Epidermal melanocyte (primary cell): ENCODE results near the gene THBS4.

Source experiments
- DNase-seq: peaks from one replicate; pipeline ENCODE4 v3.0.0; 2011; ENCODE audit warnings: low spot score; ENCODE audit not compliant: insufficient read length

THBS4 gene

DNA sequence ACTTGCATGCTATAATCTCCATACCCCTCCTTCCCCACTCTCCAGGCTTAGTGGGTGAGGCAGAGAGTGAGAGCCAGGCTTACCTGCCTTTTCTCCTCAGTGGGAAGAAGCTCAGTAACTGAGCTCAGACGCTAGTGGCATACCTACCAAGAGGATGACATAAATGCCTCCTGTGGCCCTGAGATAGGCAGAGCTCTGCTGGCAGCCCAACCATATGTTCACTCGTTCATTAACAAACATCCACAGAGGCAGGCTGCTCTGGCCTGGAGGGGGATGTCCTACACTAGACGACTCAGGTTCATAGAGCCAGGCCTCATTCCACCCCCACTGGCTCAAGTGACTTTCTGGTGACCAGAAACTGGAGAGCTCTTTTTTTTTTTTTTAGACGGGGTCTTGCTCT is 81.3 kb downstream of the THBS4 start:
- DNase-seq = no peak

DNA sequence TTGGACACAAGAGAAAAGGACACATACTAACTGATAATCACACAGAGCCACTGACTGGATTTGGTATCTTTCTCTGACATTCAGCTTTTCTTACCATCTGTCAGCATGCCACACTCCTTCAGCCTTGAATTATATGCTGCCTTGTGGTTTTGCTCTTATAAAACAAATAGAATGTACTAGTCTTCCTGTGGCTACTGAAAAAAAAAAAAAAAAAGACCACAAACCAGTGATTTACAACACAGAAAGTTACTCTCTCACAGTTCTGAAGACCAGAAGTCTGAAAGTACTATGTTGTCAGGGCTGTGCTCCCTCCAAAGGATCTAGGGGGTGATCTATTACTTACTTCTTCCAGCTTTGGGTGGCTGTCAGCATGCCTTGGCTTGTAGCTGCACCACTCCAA is 82.3 kb downstream of the THBS4 start:
- DNase-seq = no peak

DNA sequence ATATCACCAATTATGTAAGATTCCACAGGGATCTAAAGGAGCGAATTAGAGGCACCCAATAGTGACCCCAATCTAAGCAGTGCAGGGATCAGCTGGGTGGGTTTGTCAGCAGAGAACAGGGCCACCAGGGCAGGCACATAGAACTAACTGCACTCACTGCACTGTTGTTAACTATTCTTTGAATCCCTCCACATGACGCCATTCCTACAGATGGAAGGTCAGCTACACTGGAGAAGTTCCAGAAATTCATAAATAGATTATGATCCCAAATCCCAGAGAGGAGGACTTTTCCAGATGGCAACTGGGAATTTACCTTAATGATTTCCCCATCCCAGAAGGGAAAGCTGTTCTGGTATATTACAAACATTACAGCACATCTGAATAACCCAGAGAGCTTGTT is 84.2 kb downstream of the THBS4 start:
- DNase-seq = no peak

DNA sequence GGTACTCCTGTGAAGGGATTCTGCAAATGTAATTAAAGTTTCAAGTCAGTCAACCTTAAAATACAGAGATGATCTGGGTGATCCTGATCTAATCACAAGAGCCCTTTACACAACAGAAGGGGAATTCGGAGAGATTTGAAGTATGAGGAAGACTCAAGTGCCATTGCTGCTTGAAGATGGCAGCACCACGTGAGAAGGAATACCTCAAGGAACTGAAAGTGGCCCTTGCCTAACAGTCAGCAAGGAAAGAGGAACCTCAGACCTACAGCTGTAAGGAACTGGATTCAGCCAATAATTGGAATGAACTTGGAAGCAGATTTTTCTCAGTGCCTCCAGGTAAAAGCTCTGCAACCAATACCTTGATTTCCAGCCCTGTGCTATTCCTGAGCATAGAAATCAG is 87.4 kb downstream of the THBS4 start:
- DNase-seq = no peak

DNA sequence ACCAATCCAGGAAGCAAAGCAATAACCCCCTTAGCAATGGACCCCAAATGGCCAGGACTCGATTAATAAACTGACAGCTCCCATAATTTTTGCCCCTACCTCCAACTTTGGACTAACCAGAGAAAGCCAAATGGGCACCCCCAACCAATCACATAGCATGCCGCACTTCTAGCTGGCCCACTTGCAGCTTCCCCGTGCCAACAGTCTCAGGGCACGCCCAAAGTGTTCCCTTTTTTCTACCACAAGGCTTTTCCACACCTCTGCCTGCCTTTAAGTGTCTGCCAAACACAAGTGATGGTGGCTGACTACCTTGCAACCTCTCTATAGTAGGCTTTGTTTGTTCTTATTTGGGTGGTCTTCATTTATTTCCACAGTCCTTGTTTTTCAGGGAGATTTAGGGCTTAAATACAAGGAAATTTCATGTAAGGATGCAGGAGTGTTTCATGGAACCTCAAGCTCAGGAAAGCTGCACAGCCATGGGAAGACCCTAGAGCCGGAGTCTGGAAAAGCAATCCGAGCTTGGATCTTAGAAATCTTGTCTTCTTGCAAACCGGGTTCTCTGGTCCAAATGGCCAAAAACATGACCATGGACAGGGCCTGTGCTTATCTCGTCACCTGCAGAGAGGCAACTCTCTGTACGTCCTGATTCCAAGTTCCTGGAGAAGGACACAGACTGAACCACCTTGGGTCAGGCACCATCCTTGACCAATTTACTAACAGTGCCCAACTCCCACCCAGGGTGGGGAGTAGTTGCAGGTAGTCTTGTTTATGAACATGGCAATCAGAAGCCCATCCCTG is 89.2 kb downstream of the THBS4 start:
- DNase-seq = no peak

DNA sequence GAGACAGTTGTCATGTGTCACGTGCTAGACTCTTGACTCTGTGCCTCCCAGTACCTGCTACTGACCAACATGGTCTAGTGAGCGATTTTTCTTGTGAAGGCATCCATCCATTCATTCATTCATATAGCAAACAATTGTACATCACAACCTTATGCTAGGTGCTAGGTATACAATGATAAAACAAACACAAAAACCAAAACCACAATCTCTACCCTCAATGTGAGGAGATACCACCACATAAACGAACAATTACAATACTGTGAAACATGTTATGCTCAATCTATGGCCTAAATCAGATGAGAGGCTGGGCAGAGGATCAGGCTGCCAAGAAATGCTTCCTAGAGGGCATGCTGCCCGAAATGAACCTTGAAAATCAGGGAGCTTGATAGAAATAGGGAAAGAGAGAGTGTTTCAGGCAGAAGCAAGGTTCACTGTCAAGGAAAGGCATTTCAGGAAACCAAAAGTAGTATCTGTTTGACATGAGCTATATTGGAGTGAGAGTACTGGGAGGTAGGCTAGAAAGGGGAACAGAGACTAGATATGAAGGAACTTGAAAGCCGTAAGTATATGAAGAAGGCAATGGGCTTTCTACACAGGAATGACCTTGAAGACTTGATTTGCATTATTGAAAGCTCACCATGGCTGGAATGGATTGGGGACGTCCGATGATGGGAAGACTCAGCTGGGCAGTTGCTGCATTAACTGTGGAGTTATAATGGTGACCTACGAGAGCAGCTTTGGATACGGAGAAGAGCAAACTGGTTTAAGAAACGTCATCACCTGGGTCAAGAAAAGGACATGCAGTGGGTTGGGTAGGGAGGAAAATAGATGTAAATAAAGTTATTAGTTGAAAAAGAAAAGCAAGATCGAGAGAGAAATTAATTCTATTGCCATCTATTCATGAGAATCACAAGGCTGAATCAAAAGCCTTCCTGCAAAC is 90.1 kb downstream of the THBS4 start:
- DNase-seq = no peak

DNA sequence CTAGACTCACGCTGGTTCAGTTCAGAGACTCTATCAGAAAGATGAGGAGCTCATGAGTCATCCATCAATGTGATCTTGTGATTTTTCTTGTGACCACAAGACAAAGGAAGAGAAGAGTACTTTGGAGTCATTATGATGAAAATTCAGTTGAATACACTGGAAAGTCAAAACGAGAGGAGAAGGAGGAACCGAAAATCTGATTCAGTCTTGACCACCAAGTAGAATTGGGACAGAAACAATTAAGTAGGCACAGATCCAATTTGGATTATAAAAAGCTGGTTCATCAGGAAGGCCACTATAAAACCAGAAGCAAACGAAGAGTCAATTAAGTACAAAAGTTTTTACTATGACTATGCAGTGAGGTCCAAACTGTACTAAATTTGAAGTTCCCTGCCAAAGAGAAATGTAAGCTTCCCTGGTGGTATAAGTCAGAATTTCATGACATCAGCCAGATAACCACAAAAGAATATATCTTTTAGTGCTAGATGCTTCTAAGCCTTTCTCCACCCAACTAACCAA is 90.9 kb downstream of the THBS4 start:
- DNase-seq = peak; percentile 33

DNA sequence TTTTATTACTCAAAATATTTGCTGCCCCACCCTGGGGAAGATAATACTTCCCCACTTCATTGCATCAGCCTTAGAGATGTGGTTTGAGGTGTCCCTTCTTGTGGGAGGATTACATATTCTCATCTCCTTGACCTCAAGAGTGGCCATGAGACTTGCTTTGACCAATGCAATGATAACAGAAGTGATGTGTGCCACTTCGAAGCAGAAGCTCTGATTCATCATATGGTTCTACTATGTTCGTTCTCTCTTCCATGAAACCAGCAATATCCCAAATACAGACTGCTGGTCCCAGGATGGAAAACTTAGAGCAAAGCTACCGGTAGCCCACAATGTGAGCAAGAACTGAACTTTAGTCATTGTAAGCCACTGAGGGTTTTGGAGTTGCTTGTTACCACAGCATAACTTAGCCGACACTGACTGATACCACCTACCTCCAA is 92.0 kb downstream of the THBS4 start:
- DNase-seq = no peak

DNA sequence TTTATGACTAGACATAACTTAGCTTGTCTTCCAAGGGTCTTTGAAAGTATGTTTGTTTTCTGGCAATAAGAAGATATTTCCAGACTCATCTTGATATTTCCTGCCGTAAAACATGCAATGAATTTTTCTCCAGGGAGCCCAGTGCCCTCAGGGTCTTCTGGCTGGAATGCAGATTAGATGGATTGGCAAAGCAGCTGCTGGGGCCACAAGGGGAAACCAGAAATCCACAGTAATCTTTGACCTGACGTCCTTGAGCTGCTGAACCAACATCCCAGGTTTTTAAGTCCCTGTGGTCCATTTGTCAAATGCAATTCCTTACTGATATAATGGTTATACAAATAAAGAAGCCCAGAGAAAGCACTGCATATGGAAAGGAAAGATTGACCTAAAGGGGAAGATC is 93.0 kb downstream of the THBS4 start:
- DNase-seq = no peak

DNA sequence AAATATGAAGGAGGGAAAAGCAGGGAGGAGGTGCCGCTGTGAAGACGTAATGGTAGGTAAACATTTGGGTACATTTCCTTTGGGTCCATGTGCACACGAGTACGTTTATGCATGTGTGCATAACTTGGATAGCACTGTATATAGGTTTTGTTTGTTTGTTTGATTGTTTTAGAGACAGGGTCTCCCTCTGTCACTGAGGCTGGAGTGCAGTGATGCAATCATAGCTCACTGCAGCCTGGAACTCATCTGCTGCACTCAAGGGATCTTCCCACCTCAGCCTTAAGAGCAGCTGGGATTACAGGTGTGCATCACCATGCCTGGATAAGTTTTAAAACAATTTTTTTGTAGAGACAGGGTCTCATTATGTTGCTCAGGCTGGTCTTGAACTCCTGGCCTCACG is 94.0 kb downstream of the THBS4 start:
- no peak for DNase-seq
